HG03342 (cell line): Measurements from ENCODE around the gene RIN1.
"Not testable (repeated sequence)": the region's sequence is repeated elsewhere in the genome, so short reads cannot be mapped to it uniquely, and the experiment has no call there.

Experiments used
- ATAC-seq: cut with Tn5 transposase; IDR thresholded peaks from one replicate; pipeline ENCODE4 v1.9.1; 2021; ENCODE audit warnings: mild to moderate bottlenecking, moderate library complexity; ENCODE audit not compliant: unreplicated experiment

The RIN1 gene

GRCh38 chr11:66322732-66323427 lies 13.4 kb downstream of the RIN1 start:
- ATAC-seq = no peak

- ATAC-seq = no peak
These were observed 14.6 kb downstream of the RIN1 start for GRCh38 chr11:66321606-66322005.

- ATAC-seq = not testable (repeated sequence)
These were observed 15.5 kb downstream of the RIN1 start for GRCh38 chr11:66320748-66321147.

- not testable (repeated sequence) for ATAC-seq
These were observed 15.9 kb downstream of the RIN1 start for GRCh38 chr11:66320289-66320688.

GRCh38 chr11:66318600-66318970 lies 17.6 kb downstream of the RIN1 start:
- ATAC-seq = no peak

- ATAC-seq = no peak
These were observed 18.3 kb downstream of the RIN1 start for GRCh38 chr11:66317723-66318599.

- ATAC-seq = no peak
These were observed 18.9 kb downstream of the RIN1 start for GRCh38 chr11:66317322-66317722.

GRCh38 chr11:66316849-66317251 lies 19.4 kb downstream of the RIN1 start, which contains the start of gene CD248:
TSS of gene CD248 (minus strand) at chr11:66317044. CDS start at chr11:66317027, 17 bp downstream.
- no peak for ATAC-seq

GRCh38 chr11:66315921-66316811 lies 20.1 kb downstream of the RIN1 start:
- no peak for ATAC-seq

- no peak for ATAC-seq
These were observed 20.7 kb downstream of the RIN1 start for GRCh38 chr11:66315498-66315885.

GRCh38 chr11:66314561-66315497 lies 21.4 kb downstream of the RIN1 start:
- no peak for ATAC-seq

- ATAC-seq = no peak
These were observed 22.1 kb downstream of the RIN1 start for GRCh38 chr11:66314186-66314501.

GRCh38 chr11:66313321-66314185 lies 22.7 kb downstream of the RIN1 start:
- ATAC-seq = no peak

GRCh38 chr11:66312549-66313320 lies 23.5 kb downstream of the RIN1 start:
- ATAC-seq = peak; percentile 72

GRCh38 chr11:66311965-66312548 lies 24.2 kb downstream of the RIN1 start:
- peak; percentile 63 for ATAC-seq

GRCh38 chr11:66311470-66311964 lies 24.7 kb downstream of the RIN1 start:
- no peak for ATAC-seq

- ATAC-seq = not testable (repeated sequence)
These were observed 25.3 kb downstream of the RIN1 start for GRCh38 chr11:66310803-66311440.
